Left forelimb (tissue), 1 donor: ENCODE measurements around the gene SNRPF.
A peak's percentile ranks its signal among the peaks of the same experiment; 100 is the strongest.
"Not testable (repeated sequence)": the region's sequence is repeated elsewhere in the genome, so short reads cannot be mapped to it uniquely, and the experiment has no call there.

ENCODE experiments used
- DNase-seq: peaks from one replicate; pipeline ENCODE4 v3.0.0-alpha.2; 2018; ENCODE audit warnings: low spot score

Gene SNRPF

GRCh38 chr12:95858451-95859343 is at the start of gene SNRPF:
TSS of gene SNRPF (plus strand) at chr12:95858952. CDS start at chr12:95859074, 122 bp downstream.
- DNase-seq: peak; percentile 98

GRCh38 chr12:95809000-95809680 is 49.6 kb upstream of the SNRPF start:
- DNase-seq: no peak

GRCh38 chr12:95810411-95810810 is 48.3 kb upstream of the SNRPF start:
- no peak for DNase-seq

GRCh38 chr12:95812155-95812554 is 46.6 kb upstream of the SNRPF start:
- not testable (repeated sequence) for DNase-seq

- no peak for DNase-seq
These were observed 43.0 kb upstream of the SNRPF start for GRCh38 chr12:95815632-95816212.

GRCh38 chr12:95820096-95820703 is 38.6 kb upstream of the SNRPF start:
- DNase-seq: no peak

- DNase-seq: no peak
These were observed 29.4 kb upstream of the SNRPF start for GRCh38 chr12:95829395-95829794.

GRCh38 chr12:95830335-95831089 is 28.2 kb upstream of the SNRPF start:
- no peak for DNase-seq

GRCh38 chr12:95834572-95834971 is 24.2 kb upstream of the SNRPF start:
- DNase-seq: no peak

- DNase-seq: no peak
These were observed 22.6 kb upstream of the SNRPF start for GRCh38 chr12:95836185-95836609.

- DNase-seq: no peak
These were observed 22.0 kb upstream of the SNRPF start for GRCh38 chr12:95836630-95837239.

GRCh38 chr12:95837240-95838038 is 21.3 kb upstream of the SNRPF start:
- no peak for DNase-seq

GRCh38 chr12:95838125-95838524 is 20.6 kb upstream of the SNRPF start:
- no peak for DNase-seq

- not testable (repeated sequence) for DNase-seq
These were observed 16.3 kb upstream of the SNRPF start for GRCh38 chr12:95842426-95842825.

- no peak for DNase-seq
These were observed 10.0 kb upstream of the SNRPF start for GRCh38 chr12:95848575-95849388.

- DNase-seq: no peak
These were observed 7.1 kb upstream of the SNRPF start for GRCh38 chr12:95851606-95852005.

- no peak for DNase-seq
These were observed 6.6 kb upstream of the SNRPF start for GRCh38 chr12:95852133-95852532.

- no peak for DNase-seq
These were observed 1.6 kb upstream of the SNRPF start for GRCh38 chr12:95857156-95857555.

GRCh38 chr12:95857799-95858198 is 953 bp upstream of the SNRPF start:
- DNase-seq: no peak
